PC-9 (cell line): ENCODE results near the gene URGCP. TPM values are rescaled to one million over a fixed set of nuclear protein-coding genes. Genes with fewer than 3 reads are reported as not detected.

Experiments used
- BruUV-seq: library from RNA; stranded (reverse); fragments of 400-500 nt; replicated peaks from 2 replicates; lab custom pipeline; 2021; lab: Mats Ljungman, UMichigan
- CTCF ChIA-PET: fragments of 300-600 bp; sonication (Branson Sonifier 250); formaldehyde crosslinking; loops from one replicate; lab custom pipeline; 2022; ENCODE audit warnings: antibody characterized with exemption; lab: Charles Lee
- POLR2A ChIA-PET: fragments of 300-600 bp; sonication (Branson Sonifier 250); formaldehyde crosslinking; loops from one replicate; lab custom pipeline; 2022; ENCODE audit warnings: antibody characterized with exemption; ENCODE audit not compliant: unreplicated experiment; lab: Charles Lee
- DNase-seq, 2 experiments: peaks; one replicate each; pipeline versions ENCODE4 v3.0.0 to v3.0.0-alpha.2; 2015 to 2022; ENCODE audit warnings: mixed read lengths in 1 of 2
- H2AFZ ChIP-seq: fragments of 200-600 bp; sonication (generic); 2 replicates; pipeline ENCODE4 v1.8.1; 2017; ENCODE audit warnings: antibody characterized with exemption
- H3F3A ChIP-seq: fragments of 200-600 bp; sonication (generic); 2 replicates; pipeline ENCODE4 v1.8.1; 2017; ENCODE audit warnings: antibody characterized with exemption, mild to moderate bottlenecking, low read depth; ENCODE audit not compliant: insufficient read depth
- H3K27ac ChIP-seq: fragments of 200-600 bp; sonication (generic); 2 replicates; pipeline ENCODE4 v1.6.1; 2016; ENCODE audit warnings: mixed run types
- H3K27me3 ChIP-seq: fragments of 200-600 bp; sonication (generic); 2 replicates; pipeline ENCODE4 v1.6.1; 2016; ENCODE audit warnings: low read depth, mixed run types; ENCODE audit not compliant: insufficient read depth
- H3K36me3 ChIP-seq: fragments of 200-600 bp; sonication (generic); 2 replicates; pipeline ENCODE4 v1.6.1; 2016; ENCODE audit warnings: low read depth, mixed run types
- H3K4me1 ChIP-seq: fragments of 200-600 bp; sonication (generic); replicated peaks from 2 replicates; pipeline ENCODE4 v1.6.1; 2016; ENCODE audit warnings: mixed run types; ENCODE audit not compliant: insufficient read depth
- H3K4me2 ChIP-seq: fragments of 200-600 bp; sonication (generic); 2 replicates; pipeline ENCODE4 v1.6.1; 2017; ENCODE audit warnings: mixed run types
- H3K4me3 ChIP-seq: fragments of 200-600 bp; sonication (generic); 2 replicates; pipeline ENCODE4 v1.6.1; 2016; ENCODE audit warnings: mixed run types
- H3K79me2 ChIP-seq: fragments of 200-600 bp; sonication (generic); 2 replicates; pipeline ENCODE4 v1.6.1; 2017; ENCODE audit warnings: low read depth, mixed run types
- H3K9me2 ChIP-seq: fragments of 200-600 bp; sonication (generic); 2 replicates; pipeline ENCODE4 v1.8.1; 2017; ENCODE audit warnings: mild to moderate bottlenecking; ENCODE audit not compliant: insufficient read depth
- H3K9me3 ChIP-seq: fragments of 200-600 bp; sonication (generic); 2 replicates; pipeline ENCODE4 v1.8.1; 2016; ENCODE audit warnings: low read depth; ENCODE audit not compliant: insufficient read depth
- H4K20me1 ChIP-seq: fragments of 200-600 bp; sonication (generic); 2 replicates; pipeline ENCODE4 v1.8.1; 2017; ENCODE audit not compliant: insufficient read depth
- EZH2 ChIP-seq: fragments of 200-600 bp; sonication (generic); IDR thresholded peaks from 2 replicates; pipeline ENCODE4 v1.8.0; 2017; ENCODE audit warnings: antibody characterized with exemption, low read depth
- intact Hi-C: fragments of 100-400 bp; cut with micrococcal nuclease; formaldehyde crosslinking; loops from one replicate; pipeline ENCODE4 v1.10.0; 2022; ENCODE audit not compliant: unreplicated experiment
- total RNA-seq: library from RNA; stranded (reverse); gene quantifications from 2 replicates; pipeline ENCODE4 v1.2.3, GENCODE V29; 2021
- TF ChIP-seq, protein P1 (sequence below): fragments of 200-600 bp; sonication (generic); conservative IDR thresholded peaks from 2 replicates; pipeline ENCODE4 v1.6.1; 2017; ENCODE audit warnings: mixed run types, antibody characterized with exemption, mild to moderate bottlenecking, moderate library complexity

Gene URGCP
- total RNA-seq, 1 experiment from 2014 or later = 49.5 TPM

GRCh38 chr7:43891069-43891955 is 15.1 kb downstream of the URGCP start:
- CTCF ChIA-PET = no interaction called here
- intact Hi-C loops = loop anchor here (5.0 kb wide), 1 partner anchor 51 kb away; no protein-coding TSS in a partner anchor
- BruUV-seq = no TSS peak

GRCh38 chr7:43890468-43890867 is 15.9 kb downstream of the URGCP start:
- Histone ChIP-seq H3K9me3 (no peaks in the 10 kb centered on the region), H3K27ac (no peak overlapping the region), H3K27me3 (no peaks in the 10 kb centered on the region), H3K4me3 (no peak overlapping the region), H3K36me3 (peaks cover 23% of the 10 kb centered on the region), H3K4me2 (no peak overlapping the region), H3F3A (0 out of 2 replicates have a peak, but pooled peaks cover 12% of the 10 kb centered on the region), H3K4me1 (peaks cover 10% of the 10 kb centered on the region; the same call in 1 of the 2 replicates), H3K79me2 (peaks cover 88% of the 10 kb centered on the region), H2AFZ (no peak overlapping the region), H4K20me1 (peaks cover 54% of the 10 kb centered on the region), H3K9me2 (no peaks in the 10 kb centered on the region)
- ChIA-PET POLR2A (no interaction called here), CTCF (no interaction called here)
- TF ChIP-seq EZH2 = no peak
- TF ChIP-seq, protein P1, sequence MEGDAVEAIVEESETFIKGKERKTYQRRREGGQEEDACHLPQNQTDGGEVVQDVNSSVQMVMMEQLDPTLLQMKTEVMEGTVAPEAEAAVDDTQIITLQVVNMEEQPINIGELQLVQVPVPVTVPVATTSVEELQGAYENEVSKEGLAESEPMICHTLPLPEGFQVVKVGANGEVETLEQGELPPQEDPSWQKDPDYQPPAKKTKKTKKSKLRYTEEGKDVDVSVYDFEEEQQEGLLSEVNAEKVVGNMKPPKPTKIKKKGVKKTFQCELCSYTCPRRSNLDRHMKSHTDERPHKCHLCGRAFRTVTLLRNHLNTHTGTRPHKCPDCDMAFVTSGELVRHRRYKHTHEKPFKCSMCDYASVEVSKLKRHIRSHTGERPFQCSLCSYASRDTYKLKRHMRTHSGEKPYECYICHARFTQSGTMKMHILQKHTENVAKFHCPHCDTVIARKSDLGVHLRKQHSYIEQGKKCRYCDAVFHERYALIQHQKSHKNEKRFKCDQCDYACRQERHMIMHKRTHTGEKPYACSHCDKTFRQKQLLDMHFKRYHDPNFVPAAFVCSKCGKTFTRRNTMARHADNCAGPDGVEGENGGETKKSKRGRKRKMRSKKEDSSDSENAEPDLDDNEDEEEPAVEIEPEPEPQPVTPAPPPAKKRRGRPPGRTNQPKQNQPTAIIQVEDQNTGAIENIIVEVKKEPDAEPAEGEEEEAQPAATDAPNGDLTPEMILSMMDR = no peak
- intact Hi-C loops = loop anchor here (5.0 kb wide), 1 partner anchor 52 kb away; no protein-coding TSS in a partner anchor
- no peak for DNase-seq
- no TSS peak for BruUV-seq

More at GRCh38 chr7:43891069-43891955, 15.1 kb downstream of the URGCP start:
- Histone ChIP-seq H3K4me1 (peaks cover 10% of the 10 kb centered on the region; the same call in 1 of the 2 replicates), H3F3A (0 out of 2 replicates have a peak, but pooled peaks cover 12% of the 10 kb centered on the region), H2AFZ (no peak overlapping the region), H4K20me1 (peaks cover 60% of the 10 kb centered on the region), H3K36me3 (peaks cover 15% of the 10 kb centered on the region), H3K27ac (no peak overlapping the region; the same call in 1 of the 2 replicates), H3K4me3 (no peak overlapping the region), H3K79me2 (peaks cover 92% of the 10 kb centered on the region), H3K9me2 (no peaks in the 10 kb centered on the region), H3K9me3 (no peaks in the 10 kb centered on the region), H3K4me2 (no peak overlapping the region), H3K27me3 (no peaks in the 10 kb centered on the region)
- POLR2A ChIA-PET = interaction anchor here (1.2 kb wide), 1 partner anchor 14 kb away, joined by 5 read pairs; no protein-coding TSS in a partner anchor
- TF ChIP-seq, protein P1 = no peak
- no peak for TF ChIP-seq EZH2
- no peak for DNase-seq

DNA sequence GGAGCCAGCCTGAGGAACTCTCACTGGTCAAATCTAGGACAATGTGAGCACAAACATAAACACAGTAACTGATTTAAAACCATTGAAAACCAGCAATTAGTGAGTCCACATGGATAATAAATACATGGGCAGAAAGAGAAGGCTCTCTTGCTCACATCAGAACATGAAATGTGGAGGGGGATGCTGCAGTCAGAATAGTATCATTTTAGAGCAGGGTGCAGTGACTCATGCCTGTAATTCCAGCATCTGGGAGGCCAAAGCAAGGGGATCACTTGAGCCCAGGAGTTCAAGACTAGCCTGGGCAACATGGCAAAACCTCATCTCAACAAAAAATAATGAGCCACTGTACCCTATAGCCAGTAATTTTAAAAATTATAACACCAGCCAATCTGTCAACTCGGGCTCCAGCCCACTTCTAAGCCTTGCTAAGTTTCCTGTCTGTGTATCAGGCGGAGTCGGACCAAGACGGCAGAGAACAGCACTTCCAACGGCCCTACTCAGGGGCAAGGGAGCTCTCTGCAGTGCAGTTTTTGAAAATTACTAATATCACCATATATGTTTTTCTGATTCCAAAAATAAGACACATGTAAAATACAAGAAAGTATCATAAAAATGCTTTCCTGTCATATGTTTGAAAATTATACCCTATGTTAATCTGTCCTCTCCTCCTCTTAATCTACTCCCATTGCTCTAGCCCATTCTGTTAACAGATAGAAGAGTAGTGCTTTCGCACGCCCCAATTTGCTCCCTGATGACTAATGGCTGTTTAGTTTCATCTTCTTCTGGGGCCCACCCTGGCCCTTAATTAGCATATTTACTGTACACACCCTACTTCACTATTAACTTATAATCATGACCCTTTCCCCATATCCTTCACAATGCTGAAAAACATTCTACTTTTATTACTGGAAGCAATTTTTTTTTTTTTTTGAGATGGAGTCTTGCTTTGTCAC is 17.1 kb downstream of the URGCP start:
- no peak for TF ChIP-seq EZH2
- TF ChIP-seq, protein P1 = no peak
- H3K4me1 ChIP-seq = peaks cover 10% of the 10 kb centered on the region; the same call in 1 of the 2 replicates
- ChIA-PET CTCF (no interaction called here), POLR2A (no interaction called here)
- H3K79me2 ChIP-seq = peaks cover 80% of the 10 kb centered on the region
- peaks cover 48% of the 10 kb centered on the region for H4K20me1 ChIP-seq
- H2AFZ ChIP-seq = no peak overlapping the region
- H3F3A ChIP-seq = 0 out of 2 replicates have a peak, but pooled peaks cover 12% of the 10 kb centered on the region
- no peaks in the 10 kb centered on the region for H3K9me3 ChIP-seq
- no peaks in the 10 kb centered on the region for H3K9me2 ChIP-seq
- no peak overlapping the region for H3K4me3 ChIP-seq
- H3K36me3 ChIP-seq = peaks cover 34% of the 10 kb centered on the region
- intact Hi-C loops = no loop called here
- no peaks in the 10 kb centered on the region for H3K27me3 ChIP-seq
- no peak for DNase-seq
- no TSS peak for BruUV-seq
- H3K4me2 ChIP-seq = no peak overlapping the region
- no peak overlapping the region for H3K27ac ChIP-seq
